ENCODE results near the gene SPATS2. TPM values are rescaled to one million over a fixed set of nuclear protein-coding genes. Genes with fewer than 3 reads are reported as not detected.

SPATS2 gene
- polyA plus RNA-seq, 4 donors = 11.9 to 26.3 (median 14.4) TPM

DNA sequence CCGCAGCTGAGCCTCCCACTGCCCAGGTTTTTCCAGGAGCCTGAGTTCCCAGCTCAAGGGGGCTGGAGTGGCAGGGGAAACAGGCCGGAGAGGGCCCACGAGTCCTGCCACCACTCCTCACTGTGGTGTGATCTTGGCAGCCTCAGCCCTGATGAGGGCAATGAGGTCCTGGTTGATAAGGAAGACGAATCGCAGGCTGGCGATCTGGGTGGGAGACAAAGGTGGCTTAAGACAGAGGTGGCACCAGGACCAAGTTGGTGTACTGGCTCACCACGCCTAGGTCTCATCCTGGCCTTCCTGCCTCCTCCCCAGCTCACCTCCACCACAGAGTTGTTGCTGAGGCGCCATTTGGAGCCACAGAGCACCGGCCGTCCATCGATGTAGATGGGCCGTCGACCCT lies 191.3 kb downstream of the SPATS2 start:
- Histone ChIP-seq H3K4me1 (ENCODE audit: control insufficient read depth in 3 of 3, insufficient read depth in 2 of 3, low read depth in 1 of 3, low read length in 2 of 3) (no peaks in the 10 kb centered on the region), H3K9me3 (ENCODE audit: control insufficient read depth in 2 of 2, insufficient read depth in 1 of 2, low read depth in 1 of 2, low read length in 1 of 2) (no peaks in the 10 kb centered on the region), H3K36me3 (ENCODE audit: control insufficient read depth in 3 of 3, insufficient read depth in 2 of 3, low read depth in 1 of 3, low read length in 3 of 3) (peaks cover 21 to 81% (median 27%) of the 10 kb centered on the region in 3 donors), H3K4me3 (ENCODE audit: low read depth in 1 of 3, low read length in 3 of 3) (no peak overlapping the region), H3K27ac (ENCODE audit: low read depth in 1 of 3, low read length in 2 of 3) (no peak overlapping the region), H3K27me3 (ENCODE audit: control insufficient read depth in 3 of 3, insufficient read depth in 3 of 3, low read length in 3 of 3) (no peaks in the 10 kb centered on the region)
- 85 to 93% (median 88%) methylated on average over 13 of the region's 13 CpGs for WGBS, 3 donors
- FAIRE-seq = no peak
- DNase-seq = no peak

DNA sequence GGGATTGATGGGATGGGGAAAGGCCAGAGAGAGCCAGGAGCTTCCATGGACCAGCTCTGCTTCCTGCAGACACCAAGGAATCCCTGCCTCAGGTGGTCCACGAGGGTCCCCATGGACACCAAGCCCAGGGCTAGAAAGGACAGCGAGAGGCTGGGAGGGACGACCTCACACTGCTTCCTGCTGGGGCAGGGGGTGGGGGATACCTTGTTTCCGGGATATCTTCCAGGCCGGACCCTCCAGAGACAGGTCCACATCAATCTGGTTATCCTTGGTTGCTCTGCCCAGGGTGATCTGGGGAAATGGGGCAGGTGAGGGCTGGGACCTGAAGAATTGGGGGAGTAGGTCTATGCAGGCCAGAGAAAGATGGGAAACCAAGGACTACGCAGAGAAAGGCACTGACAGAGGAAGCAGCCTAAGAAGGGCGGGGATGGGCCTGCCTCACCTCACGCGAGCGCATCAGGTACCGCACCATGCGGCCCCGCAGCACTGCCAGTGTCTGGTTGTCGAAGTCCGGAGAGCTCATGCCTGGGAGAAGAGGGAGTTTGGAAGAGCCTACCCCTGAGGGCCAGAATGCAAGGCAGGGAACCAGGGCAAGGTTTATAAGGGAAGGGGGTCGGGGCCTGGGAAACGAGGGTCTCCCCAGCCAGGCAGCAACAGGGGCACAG lies 191.9 kb downstream of the SPATS2 start:
- Histone ChIP-seq H3K4me3 (ENCODE audit: low read depth in 1 of 3, low read length in 3 of 3) (no peak overlapping the region), H3K9me3 (ENCODE audit: control insufficient read depth in 2 of 2, insufficient read depth in 1 of 2, low read depth in 1 of 2, low read length in 1 of 2) (no peaks in the 10 kb centered on the region), H3K27ac (ENCODE audit: low read depth in 1 of 3, low read length in 2 of 3) (no peak overlapping the region), H3K27me3 (ENCODE audit: control insufficient read depth in 3 of 3, insufficient read depth in 3 of 3, low read length in 3 of 3) (no peaks in the 10 kb centered on the region), H3K4me1 (ENCODE audit: control insufficient read depth in 3 of 3, insufficient read depth in 2 of 3, low read depth in 1 of 3, low read length in 2 of 3) (no peaks in the 10 kb centered on the region), H3K36me3 (ENCODE audit: control insufficient read depth in 3 of 3, insufficient read depth in 2 of 3, low read depth in 1 of 3, low read length in 3 of 3) (peaks cover 21 to 88% (median 31%) of the 10 kb centered on the region in 3 donors)
- FAIRE-seq (no peak), DNase-seq (no peak)
- WGBS, 3 donors = 94 to 96% (median 95%) methylated on average over 17 of the region's 17 CpGs

DNA sequence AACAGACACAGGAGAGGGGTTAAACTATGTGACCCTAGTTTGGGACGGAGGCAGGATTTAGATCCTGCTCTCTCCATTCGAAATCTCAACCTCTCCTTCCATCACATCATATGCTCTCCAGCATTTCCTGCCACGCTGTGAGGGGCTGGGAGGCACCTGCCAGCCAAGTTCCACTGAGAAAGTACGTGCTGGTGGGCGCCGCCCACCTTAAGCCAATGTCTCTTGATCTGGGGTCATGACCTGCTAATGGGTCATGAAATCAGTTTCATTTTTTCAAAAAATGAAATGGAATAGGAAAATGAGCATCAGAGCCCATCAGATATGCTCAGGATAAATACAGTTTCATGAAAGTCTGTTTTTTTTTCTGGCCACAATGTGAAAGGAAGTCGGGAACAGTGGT lies 193.4 kb downstream of the SPATS2 start:
- WGBS, 3 donors = 85 to 94% (median 88%) methylated on average over 7 of the region's 7 CpGs

GRCh38 chr12:49562233-49562632 lies 195.0 kb downstream of the SPATS2 start:
- H3K27me3 ChIP-seq (ENCODE audit: control insufficient read depth in 3 of 3, insufficient read depth in 3 of 3, low read length in 3 of 3) = no peaks in the 10 kb centered on the region
- no peak overlapping the region for H3K27ac ChIP-seq (ENCODE audit: low read depth in 1 of 3, low read length in 2 of 3)
- peaks cover 18 to 89% (median 33%) of the 10 kb centered on the region in 3 donors for H3K36me3 ChIP-seq (ENCODE audit: control insufficient read depth in 3 of 3, insufficient read depth in 2 of 3, low read depth in 1 of 3, low read length in 3 of 3)
- H3K9me3 ChIP-seq (ENCODE audit: control insufficient read depth in 2 of 2, insufficient read depth in 1 of 2, low read depth in 1 of 2, low read length in 1 of 2) = no peaks in the 10 kb centered on the region
- DNase-seq (no peak), FAIRE-seq (no peak)
- H3K4me3 ChIP-seq (ENCODE audit: low read depth in 1 of 3, low read length in 3 of 3) = no peak overlapping the region
- 83 to 91% (median 87%) methylated on average over 6 of the region's 6 CpGs for WGBS, 3 donors
- H3K4me1 ChIP-seq (ENCODE audit: control insufficient read depth in 3 of 3, insufficient read depth in 2 of 3, low read depth in 1 of 3, low read length in 2 of 3) = peaks cover 0 to 9% (median 5%) of the 10 kb centered on the region in 3 donors

More for the DNA sequence above, 193.4 kb downstream of the SPATS2 start:
- Histone ChIP-seq H3K4me1 (ENCODE audit: control insufficient read depth in 3 of 3, insufficient read depth in 2 of 3, low read depth in 1 of 3, low read length in 2 of 3) (no peaks in the 10 kb centered on the region), H3K27ac (ENCODE audit: low read depth in 1 of 3, low read length in 2 of 3) (no peak overlapping the region), H3K36me3 (ENCODE audit: control insufficient read depth in 3 of 3, insufficient read depth in 2 of 3, low read depth in 1 of 3, low read length in 3 of 3) (peaks cover 23 to 94% (median 33%) of the 10 kb centered on the region in 3 donors), H3K27me3 (ENCODE audit: control insufficient read depth in 3 of 3, insufficient read depth in 3 of 3, low read length in 3 of 3) (no peaks in the 10 kb centered on the region), H3K9me3 (ENCODE audit: control insufficient read depth in 2 of 2, insufficient read depth in 1 of 2, low read depth in 1 of 2, low read length in 1 of 2) (no peaks in the 10 kb centered on the region), H3K4me3 (ENCODE audit: low read depth in 1 of 3, low read length in 3 of 3) (no peak overlapping the region)
- no peak for DNase-seq
- no peak for FAIRE-seq

GRCh38 chr12:49562831-49563230 lies 195.6 kb downstream of the SPATS2 start:
- Histone ChIP-seq H3K27ac (ENCODE audit: low read depth in 1 of 3, low read length in 2 of 3) (no peak overlapping the region), H3K4me3 (ENCODE audit: low read depth in 1 of 3, low read length in 3 of 3) (no peak overlapping the region), H3K36me3 (ENCODE audit: control insufficient read depth in 3 of 3, insufficient read depth in 2 of 3, low read depth in 1 of 3, low read length in 3 of 3) (peaks cover 15 to 83% (median 33%) of the 10 kb centered on the region in 3 donors), H3K27me3 (ENCODE audit: control insufficient read depth in 3 of 3, insufficient read depth in 3 of 3, low read length in 3 of 3) (no peaks in the 10 kb centered on the region), H3K4me1 (ENCODE audit: control insufficient read depth in 3 of 3, insufficient read depth in 2 of 3, low read depth in 1 of 3, low read length in 2 of 3) (peaks cover 0 to 9% (median 5%) of the 10 kb centered on the region in 3 donors), H3K9me3 (ENCODE audit: control insufficient read depth in 2 of 2, insufficient read depth in 1 of 2, low read depth in 1 of 2, low read length in 1 of 2) (no peaks in the 10 kb centered on the region)
- FAIRE-seq (no peak), DNase-seq (no peak)
- WGBS, 3 donors = 89 to 92% (median 92%) methylated on average over 6 of the region's 6 CpGs

DNA sequence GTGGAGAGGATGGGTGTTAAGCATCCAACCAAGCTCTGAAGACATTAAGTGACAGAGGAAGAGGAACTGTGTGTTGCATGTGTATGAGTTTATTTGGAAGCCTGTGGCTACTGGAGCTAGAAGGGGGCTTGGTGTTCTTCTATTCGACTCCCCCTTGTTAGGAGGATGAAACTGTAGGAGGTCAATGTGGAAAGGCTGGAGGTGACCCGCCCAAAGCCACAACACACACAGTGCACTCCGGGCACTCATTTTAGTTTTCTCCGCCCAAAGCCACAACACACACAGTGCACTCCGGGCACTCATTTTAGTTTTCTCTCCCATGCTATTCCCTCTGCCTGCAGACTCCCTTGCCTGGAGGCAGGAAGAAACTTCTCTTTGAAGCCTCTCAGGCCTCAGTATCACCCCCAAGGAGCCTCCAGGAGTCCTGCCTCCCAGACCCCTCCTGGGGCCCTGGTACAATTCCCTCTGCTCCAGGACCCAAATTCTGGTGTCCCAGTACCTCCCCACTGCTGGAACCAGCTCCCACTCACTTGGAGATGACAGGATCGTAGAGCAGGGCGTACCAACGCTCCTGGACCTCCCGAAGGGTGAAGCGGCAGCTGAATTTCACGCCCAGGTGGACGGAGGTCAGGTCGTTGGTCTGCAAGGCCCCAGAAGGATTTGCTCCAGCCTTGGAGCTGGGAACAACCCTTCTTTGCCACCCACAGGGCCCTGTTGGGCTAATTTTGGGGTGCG lies 196.9 kb downstream of the SPATS2 start:
- H3K4me1 ChIP-seq (ENCODE audit: control insufficient read depth in 3 of 3, insufficient read depth in 2 of 3, low read depth in 1 of 3, low read length in 2 of 3) = peaks cover 0 to 9% (median 5%) of the 10 kb centered on the region in 3 donors
- H3K27ac ChIP-seq (ENCODE audit: low read depth in 1 of 3, low read length in 2 of 3) = no peak overlapping the region
- peaks cover 13 to 70% (median 28%) of the 10 kb centered on the region in 3 donors for H3K36me3 ChIP-seq (ENCODE audit: control insufficient read depth in 3 of 3, insufficient read depth in 2 of 3, low read depth in 1 of 3, low read length in 3 of 3)
- no peak for FAIRE-seq
- H3K27me3 ChIP-seq (ENCODE audit: control insufficient read depth in 3 of 3, insufficient read depth in 3 of 3, low read length in 3 of 3) = no peaks in the 10 kb centered on the region
- DNase-seq = no peak
- WGBS, 3 donors = 88 to 94% (median 91%) methylated on average over 14 of the region's 14 CpGs
- H3K4me3 ChIP-seq (ENCODE audit: low read depth in 1 of 3, low read length in 3 of 3) = no peak overlapping the region
- no peaks in the 10 kb centered on the region for H3K9me3 ChIP-seq (ENCODE audit: control insufficient read depth in 2 of 2, insufficient read depth in 1 of 2, low read depth in 1 of 2, low read length in 1 of 2)

DNA sequence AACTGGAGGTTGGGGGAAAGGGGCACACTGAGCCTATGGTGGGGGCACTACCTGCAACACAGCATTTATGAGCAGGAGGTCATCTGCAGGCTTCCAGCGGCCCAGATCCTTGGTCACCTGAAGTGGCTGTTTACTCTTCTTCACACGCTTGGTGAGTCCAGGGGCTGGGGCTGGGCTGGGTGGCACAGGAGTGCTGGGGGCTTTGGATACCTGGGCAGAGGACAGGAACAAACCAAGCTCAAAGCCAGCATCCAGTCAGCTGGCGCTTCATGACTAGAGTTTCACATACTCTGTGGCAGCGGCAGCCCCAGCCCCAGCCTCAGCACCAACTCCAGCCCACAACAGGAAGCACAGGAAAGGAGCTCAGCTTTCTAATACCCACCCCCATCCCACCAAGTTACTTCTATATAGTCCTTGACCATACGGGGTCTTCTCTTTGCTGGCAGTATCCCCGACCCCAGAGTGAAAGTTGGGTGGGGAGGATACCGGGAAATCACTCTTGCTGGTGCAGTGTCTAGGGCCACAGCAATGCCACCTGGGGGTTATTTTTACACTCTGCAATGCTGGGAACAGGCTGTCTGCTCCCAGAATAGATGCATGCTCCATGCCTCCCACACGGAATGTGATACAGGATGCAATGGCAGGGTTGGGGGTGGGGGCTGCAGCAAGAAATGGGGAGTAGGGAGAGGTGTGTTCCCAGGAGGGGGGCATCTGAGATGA lies 197.6 kb downstream of the SPATS2 start:
- WGBS, 3 donors = 72 to 77% (median 74%) methylated on average over 7 to 8 of the region's 8 CpGs
- FAIRE-seq (no peak), DNase-seq (no peak)
- Histone ChIP-seq H3K36me3 (ENCODE audit: control insufficient read depth in 3 of 3, insufficient read depth in 2 of 3, low read depth in 1 of 3, low read length in 3 of 3) (peaks cover 9 to 63% (median 21%) of the 10 kb centered on the region in 3 donors), H3K27ac (ENCODE audit: low read depth in 1 of 3, low read length in 2 of 3) (no peak overlapping the region), H3K4me3 (ENCODE audit: low read depth in 1 of 3, low read length in 3 of 3) (no peak overlapping the region), H3K4me1 (ENCODE audit: control insufficient read depth in 3 of 3, insufficient read depth in 2 of 3, low read depth in 1 of 3, low read length in 2 of 3) (peaks cover 0 to 9% (median 5%) of the 10 kb centered on the region in 3 donors), H3K9me3 (ENCODE audit: control insufficient read depth in 2 of 2, insufficient read depth in 1 of 2, low read depth in 1 of 2, low read length in 1 of 2) (no peaks in the 10 kb centered on the region), H3K27me3 (ENCODE audit: control insufficient read depth in 3 of 3, insufficient read depth in 3 of 3, low read length in 3 of 3) (no peaks in the 10 kb centered on the region)
